ENCODE measurements around the gene ESYT2. TPM values are rescaled to one million over a fixed set of nuclear protein-coding genes. Genes with fewer than 3 reads are reported as not detected.

The ESYT2 gene
- total RNA-seq, 1 experiment from 2014 or later = 162 TPM

DNA sequence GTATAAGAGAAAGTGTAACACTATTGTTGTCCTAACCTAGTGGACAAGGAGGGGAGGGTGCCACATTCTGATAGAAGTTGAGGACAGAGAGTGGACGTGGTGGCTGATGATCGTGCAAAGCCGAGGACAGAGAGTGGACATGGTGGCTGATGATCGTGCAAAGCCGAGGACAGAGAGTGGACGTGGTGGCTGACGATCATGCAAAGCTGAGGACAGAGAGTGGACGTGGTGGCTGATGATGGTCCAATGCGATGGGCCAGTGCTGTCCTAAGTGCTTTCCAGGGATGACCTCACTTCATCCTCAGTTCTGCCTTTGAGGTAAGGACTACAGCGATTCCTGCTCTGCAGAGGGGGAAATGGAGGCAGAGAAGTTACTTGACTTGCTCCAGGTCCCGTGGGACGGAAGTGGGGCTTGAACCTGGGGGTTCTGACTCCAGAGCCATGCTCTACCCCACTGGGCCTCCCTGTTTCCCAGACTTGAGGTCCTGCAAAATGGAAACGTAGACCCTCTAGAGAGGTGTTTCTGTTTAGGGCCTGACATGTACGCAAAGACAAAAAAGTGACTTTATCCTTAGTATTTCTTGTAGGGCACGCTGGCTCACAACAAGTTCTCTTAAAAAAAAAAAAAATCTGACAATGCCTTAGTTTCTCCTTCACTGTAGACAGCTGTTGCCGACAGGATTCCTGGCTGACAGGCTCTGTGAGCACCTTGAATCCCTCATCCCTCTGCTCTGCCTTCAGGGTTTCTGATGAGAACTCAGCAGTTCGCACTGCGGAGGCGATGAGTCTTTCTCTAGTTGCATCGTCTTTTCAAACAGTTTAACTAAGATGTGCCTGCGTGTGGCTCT lies 104.4 kb downstream of the ESYT2 start:
- ChIA-PET POLR2A (ENCODE audit: unreplicated experiment) (no interaction called here), CTCF (no interaction called here)
- no peak overlapping the region for H2AFZ ChIP-seq
- DNase-seq = no peak
- intact Hi-C loops (cut with micrococcal nuclease; ENCODE audit: unreplicated experiment) = no loop called here
- H4K20me1 ChIP-seq (ENCODE audit: insufficient read depth) = no peaks in the 10 kb centered on the region
- no peaks in the 10 kb centered on the region for H3K79me2 ChIP-seq (ENCODE audit: low read depth)
- no peak overlapping the region for H3K4me3 ChIP-seq
- no peaks in the 10 kb centered on the region for H3K9me2 ChIP-seq (ENCODE audit: insufficient read depth)
- no TSS peak for BruUV-seq (replicated peaks)
- no peaks in the 10 kb centered on the region for H3K4me1 ChIP-seq (replicated peaks; ENCODE audit: insufficient read depth)
- no peak overlapping the region for H3K4me2 ChIP-seq
- H3K36me3 ChIP-seq (ENCODE audit: low read depth) = no peaks in the 10 kb centered on the region
- H3K27me3 ChIP-seq (ENCODE audit: insufficient read depth, low read depth) = no peaks in the 10 kb centered on the region
- TF ChIP-seq, protein P1, sequence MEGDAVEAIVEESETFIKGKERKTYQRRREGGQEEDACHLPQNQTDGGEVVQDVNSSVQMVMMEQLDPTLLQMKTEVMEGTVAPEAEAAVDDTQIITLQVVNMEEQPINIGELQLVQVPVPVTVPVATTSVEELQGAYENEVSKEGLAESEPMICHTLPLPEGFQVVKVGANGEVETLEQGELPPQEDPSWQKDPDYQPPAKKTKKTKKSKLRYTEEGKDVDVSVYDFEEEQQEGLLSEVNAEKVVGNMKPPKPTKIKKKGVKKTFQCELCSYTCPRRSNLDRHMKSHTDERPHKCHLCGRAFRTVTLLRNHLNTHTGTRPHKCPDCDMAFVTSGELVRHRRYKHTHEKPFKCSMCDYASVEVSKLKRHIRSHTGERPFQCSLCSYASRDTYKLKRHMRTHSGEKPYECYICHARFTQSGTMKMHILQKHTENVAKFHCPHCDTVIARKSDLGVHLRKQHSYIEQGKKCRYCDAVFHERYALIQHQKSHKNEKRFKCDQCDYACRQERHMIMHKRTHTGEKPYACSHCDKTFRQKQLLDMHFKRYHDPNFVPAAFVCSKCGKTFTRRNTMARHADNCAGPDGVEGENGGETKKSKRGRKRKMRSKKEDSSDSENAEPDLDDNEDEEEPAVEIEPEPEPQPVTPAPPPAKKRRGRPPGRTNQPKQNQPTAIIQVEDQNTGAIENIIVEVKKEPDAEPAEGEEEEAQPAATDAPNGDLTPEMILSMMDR (conservative IDR thresholded peaks at IDR 0.05) = no peak
- no peak for TF ChIP-seq EZH2 (IDR thresholded peaks at IDR 0.05; ENCODE audit: low read depth)
- no peak overlapping the region for H3K27ac ChIP-seq
- no peaks in the 10 kb centered on the region for H3K9me3 ChIP-seq (ENCODE audit: insufficient read depth, low read depth)
- H3F3A ChIP-seq (ENCODE audit: insufficient read depth, low read depth) = peaks cover 10% of the 10 kb centered on the region; the same call in 1 of the 2 replicates

DNA sequence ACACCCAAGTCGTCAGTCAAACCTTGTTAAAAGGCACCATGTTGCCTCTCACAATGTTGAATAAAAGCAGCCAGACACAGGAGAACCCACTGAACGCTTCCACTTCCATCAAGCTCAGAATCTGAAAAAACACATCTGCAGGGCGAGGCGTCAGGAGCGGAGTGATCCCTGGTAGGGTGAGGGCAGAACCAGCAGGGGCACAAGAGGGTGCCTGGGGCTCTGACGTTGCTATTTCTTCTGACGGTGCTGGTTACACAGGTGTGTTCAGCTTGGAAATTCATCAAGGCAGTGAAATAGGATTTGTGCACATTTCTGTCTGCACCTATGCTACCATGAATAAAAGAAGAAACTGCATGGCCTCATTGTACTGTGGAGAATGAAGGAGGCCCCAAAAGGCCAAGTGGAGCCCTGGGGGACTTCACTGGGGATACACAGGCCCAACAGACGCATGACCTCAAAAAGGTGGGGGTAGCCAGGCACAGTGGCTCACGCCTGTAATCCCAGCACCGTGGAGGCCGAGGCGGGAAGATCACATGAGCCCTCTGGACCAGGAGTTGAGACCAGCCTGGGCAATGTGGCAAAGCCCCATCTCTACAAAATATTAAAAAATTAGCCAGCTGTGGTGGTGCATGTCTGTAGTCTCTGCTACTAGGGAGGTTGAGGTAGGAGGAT lies 105.5 kb downstream of the ESYT2 start:
- Histone ChIP-seq H3K9me2 (ENCODE audit: insufficient read depth) (no peaks in the 10 kb centered on the region), H3K4me2 (no peak overlapping the region), H3K27ac (no peak overlapping the region), H3F3A (ENCODE audit: insufficient read depth, low read depth) (peaks cover 12% of the 10 kb centered on the region; the same call in 1 of the 2 replicates), H3K4me3 (no peak overlapping the region), H3K27me3 (ENCODE audit: insufficient read depth, low read depth) (no peaks in the 10 kb centered on the region), H3K9me3 (ENCODE audit: insufficient read depth, low read depth) (no peaks in the 10 kb centered on the region), H3K4me1 (replicated peaks; ENCODE audit: insufficient read depth) (no peaks in the 10 kb centered on the region), H2AFZ (no peak overlapping the region), H4K20me1 (ENCODE audit: insufficient read depth) (no peaks in the 10 kb centered on the region), H3K36me3 (ENCODE audit: low read depth) (no peaks in the 10 kb centered on the region), H3K79me2 (ENCODE audit: low read depth) (no peaks in the 10 kb centered on the region)
- TF ChIP-seq EZH2 (IDR thresholded peaks at IDR 0.05; ENCODE audit: low read depth) = no peak
- TF ChIP-seq, protein P1 (conservative IDR thresholded peaks at IDR 0.05) = no peak
- CTCF ChIA-PET = no interaction called here
- no TSS peak for BruUV-seq (replicated peaks)
- intact Hi-C loops (cut with micrococcal nuclease; ENCODE audit: unreplicated experiment) = no loop called here
- POLR2A ChIA-PET (ENCODE audit: unreplicated experiment) = interaction anchor here (0.6 kb wide), 1 partner anchor 12 kb away, joined by 3 read pairs; no protein-coding TSS in a partner anchor
- DNase-seq = no peak

DNA sequence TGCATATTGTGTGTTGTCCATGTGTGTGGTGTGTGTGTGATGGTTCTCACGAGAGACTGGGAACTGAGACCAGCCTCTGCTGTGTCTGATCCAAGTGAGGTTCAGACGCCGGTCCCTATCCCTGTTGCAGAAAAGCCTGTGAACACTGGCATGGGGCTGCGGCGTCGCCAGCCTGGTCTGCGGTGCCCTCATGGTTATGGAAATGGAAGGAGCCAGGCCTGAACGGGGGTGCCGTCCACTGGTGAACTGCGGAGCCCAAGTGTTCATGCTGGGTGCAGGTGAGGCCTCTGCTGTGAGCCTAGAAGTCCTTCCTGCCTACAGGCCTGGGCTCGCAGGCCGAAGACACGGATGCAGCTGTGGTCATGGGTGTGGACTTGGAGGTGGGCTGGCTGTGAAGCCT lies 106.0 kb downstream of the ESYT2 start:
- DNase-seq = no peak
- ChIA-PET CTCF (no interaction called here), POLR2A (ENCODE audit: unreplicated experiment) (interaction anchor here (0.6 kb wide), 1 partner anchor 11 kb away, joined by 3 read pairs; no protein-coding TSS in a partner anchor)
- Histone ChIP-seq H2AFZ (no peak overlapping the region), H3K9me2 (ENCODE audit: insufficient read depth) (no peaks in the 10 kb centered on the region), H3K27ac (no peak overlapping the region), H3F3A (ENCODE audit: insufficient read depth, low read depth) (peaks cover 16% of the 10 kb centered on the region; the same call in 1 of the 2 replicates), H3K9me3 (ENCODE audit: insufficient read depth, low read depth) (no peaks in the 10 kb centered on the region), H4K20me1 (ENCODE audit: insufficient read depth) (no peaks in the 10 kb centered on the region), H3K27me3 (ENCODE audit: insufficient read depth, low read depth) (no peaks in the 10 kb centered on the region), H3K79me2 (ENCODE audit: low read depth) (no peaks in the 10 kb centered on the region), H3K36me3 (ENCODE audit: low read depth) (no peaks in the 10 kb centered on the region), H3K4me2 (no peak overlapping the region), H3K4me1 (replicated peaks; ENCODE audit: insufficient read depth) (no peaks in the 10 kb centered on the region), H3K4me3 (no peak overlapping the region)
- intact Hi-C loops (cut with micrococcal nuclease; ENCODE audit: unreplicated experiment) = no loop called here
- TF ChIP-seq EZH2 (IDR thresholded peaks at IDR 0.05; ENCODE audit: low read depth) = no peak
- TF ChIP-seq, protein P1 (conservative IDR thresholded peaks at IDR 0.05) = no peak
- BruUV-seq (replicated peaks) = no TSS peak
